HepG2 (cell line): ENCODE measurements around the gene HPCAL4. TPM values are rescaled to one million over a fixed set of nuclear protein-coding genes. Genes with fewer than 3 reads are reported as not detected.

Source experiments
- DR1 ChIP-seq: sonication (generic); formaldehyde crosslinking; IDR thresholded peaks from 2 replicates; pipeline ENCODE4 v1.8.0; 2021; ENCODE audit warnings: mild to moderate bottlenecking, missing genetic modification reagents, inconsistent platforms
- HDAC6 ChIP-seq: fragments of 200-600 bp; sonication (generic); IDR thresholded peaks from 2 replicates; pipeline ENCODE4 v1.7.0; 2017; ENCODE audit warnings: mild to moderate bottlenecking, antibody characterized with exemption, low read length, low read depth
- POLR2AphosphoS5 ChIP-seq: IDR thresholded peaks from 2 replicates; pipeline ENCODE4 v1.6.1; 2012; ENCODE audit warnings: low read depth, low read length
- STAG1 ChIP-seq: sonication (generic); formaldehyde crosslinking; IDR thresholded peaks from 2 replicates; pipeline ENCODE4 v1.4.0; 2020; ENCODE audit warnings: missing genetic modification reagents
- TFAP4 ChIP-seq: sonication (generic); IDR thresholded peaks from 2 replicates; pipeline ENCODE4 v1.6.1; 2016; ENCODE audit warnings: low read depth, borderline replicate concordance
- ZNF350 ChIP-seq: sonication (generic); formaldehyde crosslinking; IDR thresholded peaks from 2 replicates; pipeline ENCODE4 v1.4.0; 2020; ENCODE audit warnings: mild to moderate bottlenecking, low read depth, missing genetic modification reagents, borderline replicate concordance
- ZNF512 ChIP-seq: sonication (generic); formaldehyde crosslinking; IDR thresholded peaks from 2 replicates; pipeline ENCODE4 v1.4.0; 2020; ENCODE audit warnings: mild to moderate bottlenecking, missing genetic modification reagents
- ZNF574 ChIP-seq: sonication (generic); formaldehyde crosslinking; IDR thresholded peaks from 2 replicates; pipeline ENCODE4 v1.4.0; 2020; ENCODE audit warnings: missing genetic modification reagents
- ZNF687 ChIP-seq: sonication (generic); formaldehyde crosslinking; IDR thresholded peaks from 2 replicates; pipeline ENCODE4 v1.5.1; 2020; ENCODE audit warnings: mild to moderate bottlenecking, missing genetic modification reagents, moderate library complexity
- polyA plus RNA-seq, 8 experiments: library from polyadenylated mRNA; depleted of rRNA in 3 of 8; stranded (reverse) in 7 of 8; unstranded in 1 of 8; fragments of >200 nt; fragmentation: Illumina TruSeq in 4 of 8; extraction: Trizol in 4 of 8; gene quantifications; 2 replicates each; pipeline versions ENCODE4 v1.2.1 to v1.2.3, GENCODE V29; 2011 to 2016; ENCODE audit warnings: low read depth in 4 of 8, missing spikeins in 1 of 8, mixed read lengths in 1 of 8; ENCODE audit not compliant: insufficient read depth in 1 of 8
- total RNA-seq, 5 experiments: library from RNA; depleted of rRNA; stranded (reverse); fragments of >200 nt; fragmentation: Illumina TruSeq; extraction: Trizol; gene quantifications; 2 replicates each; pipeline ENCODE4 v1.2.3, GENCODE V29; 2016; ENCODE audit warnings: low read depth in 1 of 5

HPCAL4 gene
- total and polyA plus RNA-seq, 2 of the 13 experiments (the other 11 are each of a cell fraction or from before 2014, with no cell fraction given), result not detected

GRCh38 chr1:39639305-39640130 lies 51.7 kb downstream of the HPCAL4 start, which contains the start of gene HEYL (continued):
- TF ChIP-seq ZNF574 (CRISPR knock-in tag) (peak; percentile 97), HDAC6 (no peak), DR1 (CRISPR knock-in tag) (no peak), STAG1 (CRISPR knock-in tag) (peak; percentile 23; the same call in 1 of the 2 replicates), POLR2AphosphoS5 (no peak), ZNF687 (CRISPR knock-in tag) (peak; percentile 69), ZNF350 (CRISPR knock-in tag) (no peak), ZNF512 (CRISPR knock-in tag) (no peak), TFAP4 (no peak)
